ENCODE results near the gene DDX43. TPM values are rescaled to one million over a fixed set of nuclear protein-coding genes. Genes with fewer than 3 reads are reported as not detected.

DDX43 gene
- total RNA-seq, 6 donors from 2014 or later, result 0.92 to 8.5 (median 1.8) TPM

- no peaks in the 10 kb centered on the region for H3K36me3 ChIP-seq
- H3K4me3 ChIP-seq, result no peak within 1 kb of the TSS
- ATAC-seq (ENCODE audit: low FRiP score in 2 of 2) (peak in 1 of 2 donors; percentile 59), DNase-seq (peak in 1 of 2 donors; percentile 49)
- WGBS, 2 donors, result 93 to 94% methylated on average over 20 to 23 of the region's 23 CpGs
- no peaks in the 10 kb centered on the region for H3K9me3 ChIP-seq
- H3K27me3 ChIP-seq, result no peaks in the 10 kb centered on the region
- no peaks in the 10 kb centered on the region for H3K4me1 ChIP-seq
- TF ChIP-seq POLR2AphosphoS5 (IDR thresholded peaks at IDR 0.05), result no peak
- no peak for TF ChIP-seq POLR2A (IDR thresholded peaks at IDR 0.05)
- TF ChIP-seq CTCF (IDR thresholded peaks at IDR 0.05), result no peak
- TF ChIP-seq EP300 (IDR thresholded peaks at IDR 0.05), result no peak
- no peak within 1 kb of the TSS for H3K27ac ChIP-seq
Observed at GRCh38 chr6:73362358-73362757, 32.3 kb upstream of the DDX43 start, which contains the start of gene KHDC3L. TSS of gene KHDC3L (plus strand) at chr6:73362658. CDS start at chr6:73362730, 72 bp downstream.

DNA sequence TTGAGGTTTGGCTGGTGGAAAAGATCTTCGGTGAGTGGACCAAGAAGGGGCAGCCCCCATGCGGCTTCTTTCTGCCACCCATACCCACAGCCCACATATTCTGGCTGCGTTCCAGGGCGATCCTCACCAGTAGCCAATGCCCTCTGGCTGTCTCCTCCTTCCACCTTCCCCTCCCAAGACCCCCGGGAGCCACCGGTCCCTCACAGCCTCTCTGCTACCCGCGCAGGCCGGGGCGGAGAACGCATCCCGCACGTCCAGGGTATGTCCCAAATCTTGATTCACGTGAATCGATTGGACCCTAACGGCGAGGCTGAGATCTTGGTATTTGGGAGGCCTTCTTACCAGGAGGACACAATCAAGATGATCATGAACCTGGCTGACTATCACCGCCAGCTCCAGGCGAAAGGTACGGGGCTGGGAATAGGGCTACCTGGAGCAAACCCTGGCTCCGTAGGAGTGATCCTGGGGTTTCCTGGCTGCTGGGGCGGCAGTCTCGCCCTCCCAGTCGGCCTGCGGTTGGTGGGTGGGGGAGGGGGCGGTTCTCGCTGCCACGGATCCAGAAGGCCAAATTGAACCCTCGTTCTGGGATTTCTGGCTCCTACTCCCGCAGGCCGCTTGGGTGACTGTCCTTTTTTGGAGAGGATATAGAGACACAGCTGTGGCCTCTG, 31.6 kb upstream of the DDX43 start:
- Histone ChIP-seq H3K9me3 (no peaks in the 10 kb centered on the region), H3K27ac (no peak overlapping the region), H3K27me3 (no peaks in the 10 kb centered on the region), H3K4me3 (no peak overlapping the region), H3K36me3 (no peaks in the 10 kb centered on the region), H3K4me1 (no peaks in the 10 kb centered on the region)
- DNase-seq, result peak in 1 of 2 donors; percentile 60
- ATAC-seq (ENCODE audit: low FRiP score in 2 of 2), result peak in 1 of 2 donors; percentile 12
- WGBS, 2 donors, result 93 to 97% methylated on average over 22 to 31 of the region's 31 CpGs
- TF ChIP-seq EP300 (IDR thresholded peaks at IDR 0.05) (no peak), POLR2AphosphoS5 (IDR thresholded peaks at IDR 0.05) (no peak), CTCF (IDR thresholded peaks at IDR 0.05) (no peak), POLR2A (IDR thresholded peaks at IDR 0.05) (no peak)

- TF ChIP-seq CTCF (IDR thresholded peaks at IDR 0.05) (no peak), POLR2A (IDR thresholded peaks at IDR 0.05) (no peak), POLR2AphosphoS5 (IDR thresholded peaks at IDR 0.05) (no peak), EP300 (IDR thresholded peaks at IDR 0.05) (no peak)
- DNase-seq (peak in 1 of 2 donors; percentile 63), ATAC-seq (ENCODE audit: low FRiP score in 2 of 2) (peak in 1 of 2 donors; percentile 38)
- H3K27me3 ChIP-seq, result no peaks in the 10 kb centered on the region
- no peak overlapping the region for H3K27ac ChIP-seq
- H3K9me3 ChIP-seq, result no peaks in the 10 kb centered on the region
- H3K36me3 ChIP-seq, result no peaks in the 10 kb centered on the region
- WGBS, 2 donors, result 93 to 98% methylated on average over 15 to 18 of the region's 23 CpGs
- no peaks in the 10 kb centered on the region for H3K4me1 ChIP-seq
- H3K4me3 ChIP-seq, result no peak overlapping the region
Observed at GRCh38 chr6:73363537-73363875, 31.1 kb upstream of the DDX43 start.

- TF ChIP-seq CTCF (IDR thresholded peaks at IDR 0.05), result no peak
- no peak for TF ChIP-seq POLR2A (IDR thresholded peaks at IDR 0.05)
- TF ChIP-seq EP300 (IDR thresholded peaks at IDR 0.05), result no peak
- TF ChIP-seq POLR2AphosphoS5 (IDR thresholded peaks at IDR 0.05), result no peak
- no peak overlapping the region for H3K27ac ChIP-seq
- no peaks in the 10 kb centered on the region for H3K36me3 ChIP-seq
- no peak overlapping the region for H3K4me3 ChIP-seq
- no peaks in the 10 kb centered on the region for H3K27me3 ChIP-seq
- no peak for DNase-seq
- WGBS, 2 donors, result 88 to 92% methylated on average over 13 to 14 of the region's 14 CpGs
- H3K4me1 ChIP-seq, result no peaks in the 10 kb centered on the region
- ATAC-seq (ENCODE audit: low FRiP score in 2 of 2), result no peak
- no peaks in the 10 kb centered on the region for H3K9me3 ChIP-seq
Observed at GRCh38 chr6:73364121-73364520, 30.5 kb upstream of the DDX43 start.

GRCh38 chr6:73364549-73364948, 30.1 kb upstream of the DDX43 start:
- no peak overlapping the region for H3K27ac ChIP-seq
- TF ChIP-seq EP300 (IDR thresholded peaks at IDR 0.05) (no peak), POLR2AphosphoS5 (IDR thresholded peaks at IDR 0.05) (no peak), POLR2A (IDR thresholded peaks at IDR 0.05) (no peak), CTCF (IDR thresholded peaks at IDR 0.05) (no peak)
- H3K27me3 ChIP-seq, result no peaks in the 10 kb centered on the region
- no peak for ATAC-seq (ENCODE audit: low FRiP score in 2 of 2)
- no peak for DNase-seq
- no peaks in the 10 kb centered on the region for H3K9me3 ChIP-seq
- no peak overlapping the region for H3K4me3 ChIP-seq
- 86 to 94% methylated on average over 9 of the region's 9 CpGs for WGBS, 2 donors
- no peaks in the 10 kb centered on the region for H3K4me1 ChIP-seq
- no peaks in the 10 kb centered on the region for H3K36me3 ChIP-seq
